ENCODE measurements around the gene CASP5. TPM values are rescaled to one million over a fixed set of nuclear protein-coding genes. Genes with fewer than 3 reads are reported as not detected.
"Not testable (repeated sequence)": the region's sequence is repeated elsewhere in the genome, so short reads cannot be mapped to it uniquely, and the experiment has no call there.

CASP5 gene
- total RNA-seq (under 1 TPM; 0.50 to 0.75 TPM), polyA plus RNA-seq (under 1 TPM; 0.10 to 0.18 TPM)

GRCh38 chr11:105023003-105023402 is at the start of gene CASP5:
Gene CASP5, minus strand, starts transcription at chr11:105023168. Its CDS starts 32 bp downstream, at chr11:105023136.
- H3K27me3 ChIP-seq (ENCODE audit: control insufficient read depth in 4 of 4, insufficient read depth in 4 of 4, low read length in 3 of 4) = no peaks in the 10 kb centered on the region
- H3K36me3 ChIP-seq (ENCODE audit: control insufficient read depth in 4 of 4, insufficient read depth in 3 of 4, low read depth in 1 of 4, low read length in 3 of 4) = peaks cover 0 to 17% (median 8%) of the 10 kb centered on the region in 4 donors
- H3K4me3 ChIP-seq (ENCODE audit: low read depth in 1 of 3, low read length in 3 of 3) = no peak within 1 kb of the TSS
- H3K4me1 ChIP-seq (ENCODE audit: control insufficient read depth in 4 of 4, insufficient read depth in 4 of 4, low read length in 3 of 4) = no peaks in the 10 kb centered on the region
- TF ChIP-seq HNF4G (IDR thresholded peaks at IDR 0.05) (no peak), REST (IDR thresholded peaks at IDR 0.05) (no peak), RAD21 (IDR thresholded peaks at IDR 0.05) (no peak)
- no peak within 1 kb of the TSS for H3K27ac ChIP-seq (ENCODE audit: low read depth in 1 of 2, low read length in 2 of 2)
- no peak for DNase-seq (ENCODE audit: low spot score)
- H3K9me3 ChIP-seq (ENCODE audit: control insufficient read depth in 4 of 4, low read length in 3 of 4) = no peaks in the 10 kb centered on the region
- no peak within 1 kb of the TSS for H3K9ac ChIP-seq (ENCODE audit: low read depth in 1 of 2, low read length in 2 of 2)

- DNase-seq (ENCODE audit: low spot score); H3K9ac ChIP-seq (ENCODE audit: low read depth in 1 of 2, low read length in 2 of 2); H3K27me3 ChIP-seq (ENCODE audit: control insufficient read depth in 4 of 4, insufficient read depth in 4 of 4, low read length in 3 of 4); H3K4me3 ChIP-seq (ENCODE audit: low read depth in 1 of 3, low read length in 3 of 3); H3K9me3 ChIP-seq (ENCODE audit: control insufficient read depth in 4 of 4, low read length in 3 of 4); H3K36me3 ChIP-seq (ENCODE audit: control insufficient read depth in 4 of 4, insufficient read depth in 3 of 4, low read depth in 1 of 4, low read length in 3 of 4); H3K4me1 ChIP-seq (ENCODE audit: control insufficient read depth in 4 of 4, insufficient read depth in 4 of 4, low read length in 3 of 4); H3K27ac ChIP-seq (ENCODE audit: low read depth in 1 of 2, low read length in 2 of 2): not testable (repeated sequence)
- 70% methylated on average over 2 of the region's 2 CpGs for WGBS
Observed at GRCh38 chr11:105072080-105072479, 49.1 kb upstream of the CASP5 start.

- no peaks in the 10 kb centered on the region for H3K27me3 ChIP-seq (ENCODE audit: control insufficient read depth in 4 of 4, insufficient read depth in 4 of 4, low read length in 3 of 4)
- no peak overlapping the region for H3K9ac ChIP-seq (ENCODE audit: low read depth in 1 of 2, low read length in 2 of 2)
- H3K9me3 ChIP-seq (ENCODE audit: control insufficient read depth in 4 of 4, low read length in 3 of 4) = no peaks in the 10 kb centered on the region
- TF ChIP-seq ATF3 (IDR thresholded peaks at IDR 0.05) (no peak), FOXA2 (IDR thresholded peaks at IDR 0.05) (no peak), GABPA (IDR thresholded peaks at IDR 0.05 in 1 of 2, conservative IDR thresholded peaks at IDR 0.05 in 1 of 2) (no peak), JUND (IDR thresholded peaks at IDR 0.05) (no peak), TAF1 (conservative IDR thresholded peaks at IDR 0.05) (no peak), FOXA1 (IDR thresholded peaks at IDR 0.05) (no peak), HNF4G (IDR thresholded peaks at IDR 0.05) (no peak), SP1 (IDR thresholded peaks at IDR 0.05) (no peak)
- H3K4me1 ChIP-seq (ENCODE audit: control insufficient read depth in 4 of 4, insufficient read depth in 4 of 4, low read length in 3 of 4) = no peaks in the 10 kb centered on the region
- no peak overlapping the region for H3K4me3 ChIP-seq (ENCODE audit: low read depth in 1 of 3, low read length in 3 of 3)
- no peak for DNase-seq (ENCODE audit: low spot score)
- no peak overlapping the region for H3K27ac ChIP-seq (ENCODE audit: low read depth in 1 of 2, low read length in 2 of 2)
- no peaks in the 10 kb centered on the region for H3K36me3 ChIP-seq (ENCODE audit: control insufficient read depth in 4 of 4, insufficient read depth in 3 of 4, low read depth in 1 of 4, low read length in 3 of 4)
- 78% methylated on average over 4 of the region's 4 CpGs for WGBS
Observed at GRCh38 chr11:105071089-105071732, 48.2 kb upstream of the CASP5 start.

- H3K27me3 ChIP-seq (ENCODE audit: control insufficient read depth in 4 of 4, insufficient read depth in 4 of 4, low read length in 3 of 4) = peaks cover 0 to 4% (median 0%) of the 10 kb centered on the region in 4 donors
- H3K4me3 ChIP-seq (ENCODE audit: low read depth in 1 of 3, low read length in 3 of 3) = no peak overlapping the region
- WGBS = 88% methylated on average over 4 of the region's 4 CpGs
- TF ChIP-seq MAX (IDR thresholded peaks at IDR 0.05) (no peak), GABPA (IDR thresholded peaks at IDR 0.05 in 1 of 2, conservative IDR thresholded peaks at IDR 0.05 in 1 of 2) (no peak), YY1 (IDR thresholded peaks at IDR 0.05) (no peak), FOXA2 (IDR thresholded peaks at IDR 0.05) (no peak), FOXA1 (IDR thresholded peaks at IDR 0.05) (no peak)
- DNase-seq (ENCODE audit: low spot score) = no peak
- no peak overlapping the region for H3K9ac ChIP-seq (ENCODE audit: low read depth in 1 of 2, low read length in 2 of 2)
- H3K4me1 ChIP-seq (ENCODE audit: control insufficient read depth in 4 of 4, insufficient read depth in 4 of 4, low read length in 3 of 4) = no peaks in the 10 kb centered on the region
- no peaks in the 10 kb centered on the region for H3K36me3 ChIP-seq (ENCODE audit: control insufficient read depth in 4 of 4, insufficient read depth in 3 of 4, low read depth in 1 of 4, low read length in 3 of 4)
- H3K27ac ChIP-seq (ENCODE audit: low read depth in 1 of 2, low read length in 2 of 2) = no peak overlapping the region
- no peaks in the 10 kb centered on the region for H3K9me3 ChIP-seq (ENCODE audit: control insufficient read depth in 4 of 4, low read length in 3 of 4)
Observed at GRCh38 chr11:105070306-105070705, 47.3 kb upstream of the CASP5 start.

GRCh38 chr11:105069749-105070148 is 46.8 kb upstream of the CASP5 start:
- H3K4me1 ChIP-seq (ENCODE audit: control insufficient read depth in 4 of 4, insufficient read depth in 4 of 4, low read length in 3 of 4); H3K27ac ChIP-seq (ENCODE audit: low read depth in 1 of 2, low read length in 2 of 2); DNase-seq (ENCODE audit: low spot score); H3K9ac ChIP-seq (ENCODE audit: low read depth in 1 of 2, low read length in 2 of 2); H3K9me3 ChIP-seq (ENCODE audit: control insufficient read depth in 4 of 4, low read length in 3 of 4); H3K4me3 ChIP-seq (ENCODE audit: low read depth in 1 of 3, low read length in 3 of 3); H3K27me3 ChIP-seq (ENCODE audit: control insufficient read depth in 4 of 4, insufficient read depth in 4 of 4, low read length in 3 of 4); H3K36me3 ChIP-seq (ENCODE audit: control insufficient read depth in 4 of 4, insufficient read depth in 3 of 4, low read depth in 1 of 4, low read length in 3 of 4): not testable (repeated sequence)
- WGBS = 46% methylated on average over 2 of the region's 2 CpGs
